ENCODE data around the gene SHOC2.

Gene SHOC2
- total RNA-seq = 89.4 to 99.8 reads per million in 2 donors

GRCh38 chr10:110919349-110919931, at the start of gene SHOC2:
SHOC2 (plus strand) TSS chr10:110919604; CDS start chr10:110964359, 44,755 bp downstream.
- DNase-seq = peak; percentile 91 to 100 (median 99)

GRCh38 chr10:110870823-110871297, 48.5 kb upstream of the SHOC2 start:
- DNase-seq = no peak

GRCh38 chr10:110871298-110872084, 47.9 kb upstream of the SHOC2 start, which contains the start of gene PDCD4:
PDCD4 (plus strand) TSS chr10:110871928; CDS start chr10:110876028, 4,100 bp downstream.
- peak; percentile 93 to 96 (median 94) for DNase-seq

GRCh38 chr10:110872145-110872983, 47.0 kb upstream of the SHOC2 start:
- peak; percentile 49 to 92 (median 83) for DNase-seq

GRCh38 chr10:110872984-110873923, 46.1 kb upstream of the SHOC2 start:
- DNase-seq = no peak

- DNase-seq = no peak
These were observed 45.5 kb upstream of the SHOC2 start for GRCh38 chr10:110873951-110874350.

GRCh38 chr10:110876000-110876399, 43.4 kb upstream of the SHOC2 start:
- DNase-seq = no peak

- no peak for DNase-seq
These were observed 42.6 kb upstream of the SHOC2 start for GRCh38 chr10:110876788-110877187.

- DNase-seq = no peak
These were observed 39.4 kb upstream of the SHOC2 start for GRCh38 chr10:110880012-110880411.

- no peak for DNase-seq
These were observed 38.2 kb upstream of the SHOC2 start for GRCh38 chr10:110881247-110881646.

GRCh38 chr10:110881905-110882304, 37.5 kb upstream of the SHOC2 start:
- DNase-seq = no peak

- no peak for DNase-seq
These were observed 35.5 kb upstream of the SHOC2 start for GRCh38 chr10:110883924-110884323.

GRCh38 chr10:110885932-110886674, 33.3 kb upstream of the SHOC2 start:
- DNase-seq = no peak

GRCh38 chr10:110887560-110887959, 31.8 kb upstream of the SHOC2 start:
- no peak for DNase-seq

- no peak for DNase-seq
These were observed 26.7 kb upstream of the SHOC2 start for GRCh38 chr10:110892602-110893288.

- DNase-seq = peak in 2 of 5 experiments; percentile 30 to 70
These were observed 25.7 kb upstream of the SHOC2 start for GRCh38 chr10:110893559-110894179.

GRCh38 chr10:110897184-110897583, 22.2 kb upstream of the SHOC2 start:
- no peak for DNase-seq

- DNase-seq = no peak
These were observed 21.0 kb upstream of the SHOC2 start for GRCh38 chr10:110898391-110898790.

GRCh38 chr10:110900983-110901382, 18.4 kb upstream of the SHOC2 start:
- no peak for DNase-seq
